ENCODE data around the gene TTLL10. TPM values are rescaled to one million over a fixed set of nuclear protein-coding genes. Genes with fewer than 3 reads are reported as not detected.

TTLL10 gene
- total and polyA plus RNA-seq, 2 of the 8 experiments (the other 6 are each of a cell fraction or from before 2014, with no cell fraction given) = 1.1 to 1.7 TPM

DNA sequence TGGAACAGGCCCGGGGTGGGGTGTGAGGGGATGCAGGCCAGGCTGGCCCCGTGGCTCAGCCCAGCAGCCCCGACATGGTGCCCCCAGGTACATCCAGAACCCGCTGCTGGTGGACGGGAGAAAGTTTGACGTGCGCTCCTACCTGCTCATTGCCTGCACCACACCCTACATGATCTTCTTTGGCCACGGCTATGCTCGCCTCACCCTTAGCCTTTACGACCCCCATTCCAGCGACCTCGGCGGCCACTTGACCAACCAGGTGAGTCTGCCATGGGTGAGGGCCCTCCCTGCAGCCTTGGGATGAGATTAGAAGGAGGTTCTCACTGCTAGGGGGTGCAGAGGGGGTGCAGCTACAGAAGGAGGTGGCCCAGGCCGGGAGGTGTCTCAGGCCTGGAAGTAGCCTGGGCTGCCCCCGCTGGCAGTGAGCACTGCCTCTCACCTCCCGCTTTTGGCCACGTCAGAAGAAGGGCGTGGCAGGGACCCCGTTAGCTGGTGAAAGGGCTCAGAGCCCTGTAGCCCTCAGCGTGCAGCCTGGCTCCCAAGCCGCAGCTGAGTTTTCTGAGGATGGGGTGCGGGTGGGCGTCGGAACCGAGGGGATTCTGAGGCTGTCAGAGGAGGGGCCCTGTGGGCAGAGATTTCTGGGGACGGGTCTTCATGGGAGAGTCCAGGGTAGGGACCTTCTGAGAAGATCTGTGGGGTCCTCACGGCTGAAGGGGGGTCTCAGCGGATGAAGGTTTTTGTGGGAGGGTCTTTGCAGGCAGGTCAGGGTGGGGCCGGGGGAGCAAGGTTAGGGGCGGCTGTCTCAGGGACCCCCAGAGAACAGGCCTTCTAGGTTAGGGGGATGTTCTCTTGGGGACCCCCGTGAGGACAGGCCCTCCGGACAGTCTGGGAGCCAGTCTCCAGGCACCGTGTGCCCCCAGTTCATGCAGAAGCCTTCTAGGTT is 10.4 kb downstream of the TTLL10 start:
- Histone ChIP-seq H3K27me3 (replicated peaks in 1 of 4; ENCODE audit: control insufficient read depth in 3 of 4, extremely low read depth in 1 of 4, insufficient read depth in 3 of 4, low read length in 3 of 4) (no peaks in the 10 kb centered on the region), H3K4me2 (ENCODE audit: insufficient read depth in 1 of 2, low read depth in 2 of 2, low read length in 2 of 2) (no peak overlapping the region), H2AK5ac (ENCODE audit: low read depth, low read length) (no peak overlapping the region), H2AFZ (ENCODE audit: low read length) (no peak overlapping the region), H4K91ac (replicated peaks; ENCODE audit: insufficient read length, low read length) (no peak overlapping the region), H3K23me2 (ENCODE audit: low read depth, low read length) (no peaks in the 10 kb centered on the region), H2BK20ac (ENCODE audit: low read length) (no peak overlapping the region), H3K36me3 (ENCODE audit: control insufficient read depth in 2 of 4, insufficient read depth in 4 of 4, low read length in 3 of 4) (no peaks in the 10 kb centered on the region), H4K8ac (ENCODE audit: extremely low read depth, insufficient read depth, low read length) (no peak overlapping the region), H3K56ac (replicated peaks; ENCODE audit: insufficient read length, low read depth, low read length) (no peak overlapping the region), H3K4me3 (ENCODE audit: extremely low read depth in 1 of 4, insufficient read depth in 2 of 4, low read depth in 3 of 4, low read length in 4 of 4) (no peak overlapping the region), H3K14ac (ENCODE audit: insufficient read length) (no peak overlapping the region), H3K9ac (replicated peaks in 1 of 4; ENCODE audit: extremely low read depth in 1 of 4, low read depth in 3 of 4, low read length in 3 of 4) (no peak overlapping the region), H2BK120ac (replicated peaks; ENCODE audit: low read depth, low read length) (no peak overlapping the region), H2BK15ac (ENCODE audit: low read length) (no peak overlapping the region), H4K20me1 (replicated peaks in 1 of 2; ENCODE audit: control insufficient read depth in 1 of 2, insufficient read depth in 2 of 2, low read length in 2 of 2) (peaks cover 0 to 3% of the 10 kb centered on the region in 2 experiments), H4K5ac (ENCODE audit: insufficient read length, low read depth, low read length) (no peak overlapping the region), H3K79me1 (ENCODE audit: low read depth, low read length) (no peaks in the 10 kb centered on the region), H3K18ac (ENCODE audit: extremely low read depth, low read length) (no peak overlapping the region), H3K79me2 (ENCODE audit: control insufficient read depth in 1 of 2, insufficient read depth in 2 of 2, low read length in 2 of 2) (no peaks in the 10 kb centered on the region), H3K23ac (ENCODE audit: insufficient read length) (no peak overlapping the region), H2BK5ac (ENCODE audit: low read depth, low read length) (no peak overlapping the region), H2BK12ac (ENCODE audit: low read depth, low read length) (no peak overlapping the region), H3K4me1 (replicated peaks in 1 of 4; ENCODE audit: control insufficient read depth in 3 of 4, insufficient read depth in 4 of 4, low read length in 3 of 4) (no peaks in the 10 kb centered on the region; a peak in 1 of 7 replicates), H3K9me3 (ENCODE audit: insufficient read depth in 2 of 2, low read depth in 1 of 2, low read length in 1 of 2) (0 out of 4 replicates have a peak, but pooled peaks cover 0 to 2% of the 10 kb centered on the region in 2 experiments), H3K27ac (ENCODE audit: low read depth, low read length) (no peak overlapping the region), H3K4ac (replicated peaks; ENCODE audit: insufficient read length, low read depth, low read length) (no peak overlapping the region)
- no peak for FAIRE-seq
- 91% methylated on average over 28 of the region's 33 CpGs; no CpG with 5 or more reads in 1 of the 2 experiments for WGBS, 2 experiments (ENCODE audit: extremely low coverage in 1 of 2, insufficient coverage in 1 of 2, insufficient read length in 1 of 2, insufficient replicate concordance in 2 of 2, low coverage in 1 of 2, low lambda C conversion rate in 2 of 2, missing lambda C conversion rate in 1 of 2)
- ChIA-PET CTCF (ENCODE audit: partially characterized antibody) (interaction anchor here (1.1 kb wide), 1 partner anchor 208 kb away, joined by 3 read pairs; no protein-coding TSS in a partner anchor), POLR2A (ENCODE audit: partially characterized antibody) (interaction anchor here (0.7 kb wide), 1 partner anchor 23 kb away, joined by 4 read pairs; no protein-coding TSS in a partner anchor)
- no peak for DNase-seq (ENCODE audit: low read depth in 1 of 2, low spot score in 2 of 2)
- TF ChIP-seq RAD21 (IDR thresholded peaks at IDR 0.05 in 1 of 2, conservative IDR thresholded peaks at IDR 0.05 in 1 of 2; ENCODE audit: low read depth in 2 of 2, low read length in 2 of 2) = no peak
- TF ChIP-seq BRCA1 (IDR thresholded peaks at IDR 0.05; ENCODE audit: low read depth, low read length) = no peak
- TF ChIP-seq KDM1A (IDR thresholded peaks at IDR 0.05; ENCODE audit: borderline replicate concordance, low read length) = no peak
- TF ChIP-seq POLR2AphosphoS5 (IDR thresholded peaks at IDR 0.05; ENCODE audit: low read depth, low read length) = no peak
- no peak for TF ChIP-seq CREB1 (IDR thresholded peaks at IDR 0.05)
- no peak for TF ChIP-seq KDM5A (IDR thresholded peaks at IDR 0.05; ENCODE audit: low read length)
- no peak for TF ChIP-seq SP2 (IDR thresholded peaks at IDR 0.05; ENCODE audit: low read length)
- no peak for TF ChIP-seq EGR1 (IDR thresholded peaks at IDR 0.05; ENCODE audit: borderline replicate concordance, low read depth, low read length)
- TF ChIP-seq, protein P1, sequence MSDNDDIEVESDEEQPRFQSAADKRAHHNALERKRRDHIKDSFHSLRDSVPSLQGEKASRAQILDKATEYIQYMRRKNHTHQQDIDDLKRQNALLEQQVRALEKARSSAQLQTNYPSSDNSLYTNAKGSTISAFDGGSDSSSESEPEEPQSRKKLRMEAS (IDR thresholded peaks at IDR 0.05) = no peak

Measured in H1 (cell line).